ENCODE data around the gene MYO19.
"Not testable (repeated sequence)": the region's sequence is repeated elsewhere in the genome, so short reads cannot be mapped to it uniquely, and the experiment has no call there.

The MYO19 gene

GRCh38 chr17:36461330-36462110 is 73.1 kb downstream of the MYO19 start:
- peaks cover 22% of the 10 kb centered on the region for H3K27me3 ChIP-seq
- TF ChIP-seq CTCF (IDR thresholded peaks at IDR 0.05; ENCODE audit: low read depth, low read length): no peak
- no peaks in the 10 kb centered on the region for H3K9me3 ChIP-seq
- no peaks in the 10 kb centered on the region for H3K36me3 ChIP-seq
- no peak for DNase-seq
- H3K4me3 ChIP-seq (ENCODE audit: low read depth, low read length): no peak overlapping the region
- no peaks in the 10 kb centered on the region for H3K4me1 ChIP-seq

GRCh38 chr17:36460265-36460937 is 74.3 kb downstream of the MYO19 start:
- no peak for DNase-seq

GRCh38 chr17:36459601-36460000 is 75.1 kb downstream of the MYO19 start:
- H3K9me3 ChIP-seq: no peaks in the 10 kb centered on the region
- no peak for DNase-seq
- no peak overlapping the region for H3K4me3 ChIP-seq (ENCODE audit: low read depth, low read length)
- no peaks in the 10 kb centered on the region for H3K4me1 ChIP-seq
- H3K36me3 ChIP-seq: no peaks in the 10 kb centered on the region
- no peak for TF ChIP-seq CTCF (IDR thresholded peaks at IDR 0.05; ENCODE audit: low read depth, low read length)
- H3K27me3 ChIP-seq: peaks cover 22% of the 10 kb centered on the region

More at GRCh38 chr17:36460265-36460937, 74.3 kb downstream of the MYO19 start:
- no peak overlapping the region for H3K4me3 ChIP-seq (ENCODE audit: low read depth, low read length)
- no peaks in the 10 kb centered on the region for H3K9me3 ChIP-seq
- no peaks in the 10 kb centered on the region for H3K36me3 ChIP-seq
- 0 out of 2 replicates have a peak, but pooled peaks have one; percentile 9 for TF ChIP-seq CTCF (IDR thresholded peaks at IDR 0.05; ENCODE audit: low read depth, low read length)
- H3K27me3 ChIP-seq: peaks cover 22% of the 10 kb centered on the region
- H3K4me1 ChIP-seq: no peaks in the 10 kb centered on the region

GRCh38 chr17:36459045-36459444 is 75.6 kb downstream of the MYO19 start:
- no peaks in the 10 kb centered on the region for H3K36me3 ChIP-seq
- no peak for DNase-seq
- peaks cover 22% of the 10 kb centered on the region for H3K27me3 ChIP-seq
- H3K9me3 ChIP-seq: no peaks in the 10 kb centered on the region
- no peak overlapping the region for H3K4me3 ChIP-seq (ENCODE audit: low read depth, low read length)
- H3K4me1 ChIP-seq: no peaks in the 10 kb centered on the region
- no peak for TF ChIP-seq CTCF (IDR thresholded peaks at IDR 0.05; ENCODE audit: low read depth, low read length)

- H3K4me1 ChIP-seq; H3K4me3 ChIP-seq (ENCODE audit: low read depth, low read length); DNase-seq; H3K36me3 ChIP-seq; H3K9me3 ChIP-seq: not testable (repeated sequence)
- H3K27me3 ChIP-seq: peaks cover 22% of the 10 kb centered on the region
Measured at GRCh38 chr17:36457701-36458100, 77.0 kb downstream of the MYO19 start.

GRCh38 chr17:36452888-36453287 is 81.8 kb downstream of the MYO19 start:
- H3K36me3 ChIP-seq; H3K9me3 ChIP-seq; H3K27me3 ChIP-seq; H3K4me3 ChIP-seq (ENCODE audit: low read depth, low read length); H3K4me1 ChIP-seq; DNase-seq: not testable (repeated sequence)

GRCh38 chr17:36449997-36450396 is 84.7 kb downstream of the MYO19 start:
- not testable (repeated sequence) for H3K36me3 ChIP-seq; H3K27me3 ChIP-seq; H3K4me3 ChIP-seq (ENCODE audit: low read depth, low read length); H3K4me1 ChIP-seq; H3K9me3 ChIP-seq
- DNase-seq: peak; percentile 26
